Uterus (tissue), 2 donors: ENCODE data around the gene CTDSPL.

Source experiments
- CTCF ChIP-seq, 4 experiments: fragments of 200-600 bp in 2 of 4; fragments of 450-650 bp in 2 of 4; sonication (generic) in 2 of 4; IDR thresholded peaks; one replicate each; pipeline ENCODE4 v1.5.1; 2016 to 2019; ENCODE audit warnings: antibody characterized with exemption in 4 of 4, mild to moderate bottlenecking in 2 of 4, moderate library complexity in 1 of 4
- POLR2A ChIP-seq, 2 donors: fragments of 450-650 bp; IDR thresholded peaks; one replicate each; pipeline ENCODE4 v1.6.1; 2016; ENCODE audit warnings: antibody characterized with exemption in 2 of 2, mild to moderate bottlenecking in 1 of 2, moderate library complexity in 1 of 2

- TF ChIP-seq POLR2A (IDR thresholded peaks at IDR 0.05) (no peak), CTCF (IDR thresholded peaks at IDR 0.05) (no peak)
These were observed 128.8 kb downstream of the CTDSPL start, which contains the start of gene VILL for GRCh38 chr3:37990527-37990926.
